SW480 (cell line): ENCODE results near the gene SLC38A8.

ENCODE experiments used
- DNase-seq: peaks from one replicate; pipeline ENCODE4 v3.0.0-alpha.2; 2016; ENCODE audit warnings: low spot score

The SLC38A8 gene

GRCh38 chr16:83996481-83997252 is 45.9 kb downstream of the SLC38A8 start:
- DNase-seq = no peak

GRCh38 chr16:83995754-83996153 is 46.8 kb downstream of the SLC38A8 start:
- no peak for DNase-seq

GRCh38 chr16:83994703-83995102 is 47.9 kb downstream of the SLC38A8 start:
- no peak for DNase-seq

- DNase-seq = peak; percentile 57
These were observed 48.5 kb downstream of the SLC38A8 start for GRCh38 chr16:83994087-83994486.

- DNase-seq = no peak
These were observed 50.0 kb downstream of the SLC38A8 start for GRCh38 chr16:83992624-83993023.

- DNase-seq = no peak
These were observed 52.1 kb downstream of the SLC38A8 start for GRCh38 chr16:83990492-83990891.

- no peak for DNase-seq
These were observed 53.3 kb downstream of the SLC38A8 start for GRCh38 chr16:83989300-83989699.

GRCh38 chr16:83983491-83983890 is 59.1 kb downstream of the SLC38A8 start:
- no peak for DNase-seq

- DNase-seq = no peak
These were observed 60.8 kb downstream of the SLC38A8 start for GRCh38 chr16:83981799-83982198.

- DNase-seq = no peak
These were observed 61.8 kb downstream of the SLC38A8 start for GRCh38 chr16:83980794-83981193.

- no peak for DNase-seq
These were observed 63.2 kb downstream of the SLC38A8 start for GRCh38 chr16:83979441-83979840.

GRCh38 chr16:83978401-83978904 is 64.1 kb downstream of the SLC38A8 start:
- no peak for DNase-seq

GRCh38 chr16:83977056-83977815 is 65.4 kb downstream of the SLC38A8 start:
- no peak for DNase-seq

- DNase-seq = no peak
These were observed 66.9 kb downstream of the SLC38A8 start for GRCh38 chr16:83975590-83976260.

- DNase-seq = no peak
These were observed 68.1 kb downstream of the SLC38A8 start for GRCh38 chr16:83974475-83974874.

- DNase-seq = no peak
These were observed 68.8 kb downstream of the SLC38A8 start for GRCh38 chr16:83973581-83974385.

- DNase-seq = no peak
These were observed 69.5 kb downstream of the SLC38A8 start for GRCh38 chr16:83973077-83973476.

GRCh38 chr16:83972256-83973008 is 70.2 kb downstream of the SLC38A8 start:
- DNase-seq = no peak

GRCh38 chr16:83971165-83972130 is 71.1 kb downstream of the SLC38A8 start:
- DNase-seq = no peak

- no peak for DNase-seq
These were observed 72.2 kb downstream of the SLC38A8 start for GRCh38 chr16:83970430-83970815.
